NCI-H1417 treated with DMSO at 0.1 percent for 48 hours (cell line): ENCODE results near the gene HTR3D.
"Not testable (repeated sequence)": the region's sequence is repeated elsewhere in the genome, so short reads cannot be mapped to it uniquely, and the experiment has no call there.

Experiments
- DNase-seq: peaks from one replicate; lab custom pipeline; 2025; lab: John Stamatoyannopoulos, UW

Gene HTR3D

GRCh38 chr3:184031187-184031792 lies at the start of gene HTR3D:
Gene HTR3D (plus strand): TSS chr3:184031742. CDS start chr3:184031742, 0 bp downstream.
- DNase-seq: no peak

- no peak for DNase-seq
Observed at GRCh38 chr3:183981990-183982644, 49.4 kb upstream of the HTR3D start.

- no peak for DNase-seq
Observed at GRCh38 chr3:183984127-183984740, 47.3 kb upstream of the HTR3D start.

GRCh38 chr3:183984749-183985729 lies 46.5 kb upstream of the HTR3D start:
- no peak for DNase-seq

- no peak for DNase-seq
Observed at GRCh38 chr3:183987000-183987600, 44.4 kb upstream of the HTR3D start.

- no peak for DNase-seq
Observed at GRCh38 chr3:183988216-183988790, 43.2 kb upstream of the HTR3D start.

GRCh38 chr3:183991403-183991802 lies 40.1 kb upstream of the HTR3D start:
- no peak for DNase-seq

GRCh38 chr3:184001761-184002160 lies 29.8 kb upstream of the HTR3D start:
- DNase-seq: no peak

GRCh38 chr3:184002469-184002868 lies 29.1 kb upstream of the HTR3D start:
- DNase-seq: no peak

GRCh38 chr3:184003187-184003967 lies 28.2 kb upstream of the HTR3D start:
- DNase-seq: no peak

GRCh38 chr3:184004476-184004875 lies 27.1 kb upstream of the HTR3D start:
- no peak for DNase-seq

GRCh38 chr3:184005941-184006507 lies 25.5 kb upstream of the HTR3D start:
- peak; percentile 95 for DNase-seq

- DNase-seq: not testable (repeated sequence)
Observed at GRCh38 chr3:184007143-184007813, 24.3 kb upstream of the HTR3D start.

GRCh38 chr3:184008161-184008560 lies 23.4 kb upstream of the HTR3D start:
- no peak for DNase-seq

- no peak for DNase-seq
Observed at GRCh38 chr3:184011230-184011876, 20.2 kb upstream of the HTR3D start.

- DNase-seq: no peak
Observed at GRCh38 chr3:184011937-184012889, 19.3 kb upstream of the HTR3D start.

- DNase-seq: no peak
Observed at GRCh38 chr3:184015381-184016019, 16.0 kb upstream of the HTR3D start.

- DNase-seq: no peak
Observed at GRCh38 chr3:184016169-184016570, 15.4 kb upstream of the HTR3D start.
